Nephron progenitor cell (in vitro differentiated cells): Measurements from ENCODE around the gene WASF2.
A peak's percentile ranks its signal among the peaks of the same experiment; 100 is the strongest.

Source experiments
- DNase-seq: peaks from one replicate; pipeline ENCODE4 v3.0.0; 2021
- H3K27ac Mint-ChIP-seq: 2 replicates; pipeline ENCODE4 v1.8.0; 2021; ENCODE audit warnings: mild to moderate bottlenecking, moderate library complexity, mixed read lengths
- H3K27me3 Mint-ChIP-seq: 2 replicates; pipeline ENCODE4 v1.8.0; 2021; ENCODE audit warnings: mild to moderate bottlenecking, low read depth, mixed read lengths; ENCODE audit not compliant: poor library complexity
- H3K36me3 Mint-ChIP-seq: 2 replicates; pipeline ENCODE4 v1.8.0; 2021; ENCODE audit warnings: low read depth, mixed read lengths
- H3K4me1 Mint-ChIP-seq: 2 replicates; pipeline ENCODE4 v1.8.0; 2021; ENCODE audit warnings: mixed read lengths
- H3K4me3 Mint-ChIP-seq: 2 replicates; pipeline ENCODE4 v1.8.0; 2021; ENCODE audit warnings: mild to moderate bottlenecking, moderate library complexity, mixed read lengths
- H3K9me3 Mint-ChIP-seq: 2 replicates; pipeline ENCODE4 v1.8.0; 2021; ENCODE audit warnings: mild to moderate bottlenecking, moderate library complexity, mixed read lengths
- CTCF ChIP-seq: fragments of 200-600 bp; sonication (generic); IDR thresholded peaks from 2 replicates; pipeline ENCODE4 v1.5.0; 2021; ENCODE audit warnings: antibody characterized with exemption

Gene WASF2

DNA sequence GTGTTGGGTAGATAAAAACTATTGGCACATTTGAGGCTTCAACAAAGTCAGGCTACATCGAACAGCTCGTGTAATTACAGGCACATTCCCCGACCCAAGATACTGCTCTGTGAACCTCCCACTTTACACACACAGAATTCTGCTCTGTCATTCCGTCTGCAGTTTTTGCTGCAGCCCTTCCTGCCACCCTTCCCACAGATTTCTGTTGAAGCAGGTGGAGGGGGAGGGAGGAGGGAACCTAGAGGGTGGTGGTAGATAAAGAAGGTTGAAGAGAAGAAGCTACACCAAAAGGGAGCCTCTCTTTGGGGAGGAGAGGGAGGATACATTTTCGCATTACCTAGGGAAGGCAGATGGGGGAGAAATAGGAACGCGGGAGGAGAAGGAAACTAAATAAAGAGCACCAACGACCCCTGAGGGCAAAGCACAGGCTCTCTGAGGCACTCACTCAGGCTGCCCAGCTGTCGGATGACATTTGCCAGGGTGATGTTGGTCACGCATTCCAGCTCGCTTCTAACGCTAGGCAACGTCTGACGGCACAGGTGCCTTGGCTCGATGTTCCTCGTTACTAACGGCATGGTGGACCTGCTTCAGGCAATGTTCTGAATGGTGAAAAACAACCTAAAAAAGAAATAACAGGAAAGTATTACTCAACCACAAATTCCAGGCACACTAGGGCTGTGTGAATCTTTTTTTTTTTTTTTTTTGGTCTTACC, 61.5 kb downstream of the WASF2 start:
- Mint-ChIP-seq H3K27me3 (no peaks in the 10 kb centered on the region), H3K4me1 (peaks cover 70% of the 10 kb centered on the region), H3K36me3 (peaks cover 11% of the 10 kb centered on the region), H3K9me3 (no peaks in the 10 kb centered on the region), H3K27ac (peak overlapping the region; percentile 97), H3K4me3 (peak overlapping the region; percentile 43)
- no peak for TF ChIP-seq CTCF
- DNase-seq = peak; percentile 16

DNA sequence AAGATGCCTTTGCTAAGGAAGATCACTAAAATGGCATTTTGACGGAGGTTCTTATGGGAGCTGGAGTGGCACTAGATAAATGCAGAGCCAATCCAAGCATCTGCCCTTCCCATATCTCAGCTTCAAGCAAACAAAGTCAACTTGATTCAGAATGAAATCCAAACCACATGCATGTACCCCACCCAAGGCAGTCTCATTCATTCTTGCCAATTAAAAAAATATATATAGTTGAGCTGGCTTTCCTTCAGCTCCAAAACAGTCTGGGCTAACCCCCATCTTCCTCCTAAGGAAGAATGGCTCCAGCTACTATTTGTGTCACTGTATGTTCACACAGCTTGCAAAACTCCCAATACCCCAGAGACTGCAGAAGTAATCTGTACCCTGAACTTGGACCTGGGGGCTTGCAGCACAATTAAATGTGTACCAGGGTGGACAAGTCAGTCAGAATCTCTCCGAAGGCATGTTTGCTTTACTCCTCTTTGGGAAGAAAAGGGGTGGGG, 62.1 kb downstream of the WASF2 start:
- peak overlapping the region; percentile 97 for H3K27ac Mint-ChIP-seq
- TF ChIP-seq CTCF = no peak
- no peaks in the 10 kb centered on the region for H3K9me3 Mint-ChIP-seq
- no peaks in the 10 kb centered on the region for H3K27me3 Mint-ChIP-seq
- peak overlapping the region; percentile 43 for H3K4me3 Mint-ChIP-seq
- H3K36me3 Mint-ChIP-seq = peaks cover 11% of the 10 kb centered on the region
- H3K4me1 Mint-ChIP-seq = peaks cover 71% of the 10 kb centered on the region
- DNase-seq = no peak

- peaks cover 76% of the 10 kb centered on the region for H3K4me1 Mint-ChIP-seq
- no peak for TF ChIP-seq CTCF
- DNase-seq = no peak
- H3K9me3 Mint-ChIP-seq = no peaks in the 10 kb centered on the region
- H3K36me3 Mint-ChIP-seq = peaks cover 11% of the 10 kb centered on the region
- H3K27ac Mint-ChIP-seq = no peak overlapping the region
- H3K27me3 Mint-ChIP-seq = no peaks in the 10 kb centered on the region
- H3K4me3 Mint-ChIP-seq = no peak overlapping the region
These were observed 62.6 kb downstream of the WASF2 start for GRCh38 chr1:27427329-27427728.

DNA sequence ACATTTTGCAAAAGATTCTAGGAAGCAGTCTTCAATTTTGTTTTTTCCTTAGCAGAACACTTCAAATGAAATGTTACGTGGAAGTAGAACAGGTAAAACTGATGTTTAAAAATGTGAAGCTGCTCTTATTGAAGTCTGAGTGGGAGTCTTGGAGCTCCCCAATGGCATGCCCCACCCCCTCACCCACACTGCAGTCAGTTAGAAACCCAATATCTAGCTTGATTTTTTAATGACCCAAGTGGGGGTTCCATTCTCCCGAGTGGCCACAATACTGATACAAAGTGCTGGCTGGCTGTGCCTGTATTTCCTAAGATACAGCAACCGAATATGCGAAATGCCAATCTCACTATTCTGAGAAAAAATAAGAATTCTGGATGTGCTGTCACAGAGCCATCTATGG, 66.3 kb downstream of the WASF2 start:
- Mint-ChIP-seq H3K36me3 (peaks cover 11% of the 10 kb centered on the region), H3K9me3 (no peaks in the 10 kb centered on the region), H3K27ac (peak overlapping the region; percentile 87), H3K27me3 (no peaks in the 10 kb centered on the region), H3K4me1 (peaks cover 68% of the 10 kb centered on the region), H3K4me3 (peak overlapping the region; percentile 25)
- no peak for TF ChIP-seq CTCF
- peak; percentile 28 for DNase-seq

GRCh38 chr1:27418326-27419185, 71.4 kb downstream of the WASF2 start:
- Mint-ChIP-seq H3K4me3 (peak overlapping the region; percentile 58), H3K27me3 (no peaks in the 10 kb centered on the region), H3K4me1 (peaks cover 65% of the 10 kb centered on the region), H3K36me3 (peaks cover 38% of the 10 kb centered on the region), H3K9me3 (no peaks in the 10 kb centered on the region), H3K27ac (peak overlapping the region; percentile 97)
- no peak for TF ChIP-seq CTCF
- DNase-seq = no peak
